HCT116 (cell line): Measurements from ENCODE around the gene ATP2C1. TPM values are rescaled to one million over a fixed set of nuclear protein-coding genes. Genes with fewer than 3 reads are reported as not detected.

Experiments used
- ATAC-seq: fragments of 200-7000 bp; cut with Tn5 transposase; 2 replicates; pipeline ENCODE4 v1.9.1; 2020; ENCODE audit warnings: mild to moderate bottlenecking, moderate library complexity
- BruUV-seq: library from RNA; stranded (reverse); fragments of 400-500 nt; replicated peaks from 2 replicates; lab custom pipeline; 2021; lab: Mats Ljungman, UMichigan
- CTCF ChIA-PET: fragments of 300-600 bp; sonication (Branson Sonifier 250); formaldehyde crosslinking; loops from one replicate; lab custom pipeline; 2021; ENCODE audit warnings: antibody characterized with exemption; lab: Charles Lee
- POLR2A ChIA-PET: fragments of 300-600, 350-600 bp; sonication (Branson Sonifier 250); formaldehyde crosslinking; loops from one replicate; lab custom pipeline; 2021; ENCODE audit warnings: antibody characterized with exemption; lab: Charles Lee
- RAD21 ChIA-PET, 2 experiments: fragments of 300-600 bp; sonication (Branson Sonifier 250); formaldehyde crosslinking; loops; one replicate each; lab custom pipeline; 2023; ENCODE audit warnings: low total read pairs in 2 of 2; ENCODE audit not compliant: uncharacterized antibody in 2 of 2, unreplicated experiment in 2 of 2, low non-redundant PET in 1 of 2; lab: Charles Lee
- DNase-seq: peaks from one replicate; pipeline ENCODE4 v3.0.0-alpha.2; 2010; ENCODE audit warnings: low read depth, low spot score
- H2AFZ ChIP-seq: fragments of 200-600 bp; shearing (Covaris generic), sonication (generic); 2 replicates; pipeline ENCODE4 v1.6.1; 2017; ENCODE audit warnings: low read depth, mixed run types, mixed read lengths, antibody characterized with exemption, low read length; ENCODE audit not compliant: poor library complexity, severe bottlenecking
- H3K27ac ChIP-seq: 2 replicates; pipeline ENCODE4 v1.5.1; 2012; ENCODE audit warnings: low read depth, low read length
- H3K27me3 ChIP-seq: fragments of 200-600 bp; sonication (generic); 2 replicates; pipeline ENCODE4 v1.6.1; 2016; ENCODE audit warnings: mixed run types, low read length, mixed read lengths; ENCODE audit not compliant: insufficient read depth
- H3K36me3 ChIP-seq, 2 experiments: fragments of 200-500 bp in 1 of 2; fragments of 200-600 bp in 1 of 2; sonication (Bioruptor generic) in 1 of 2; sonication (generic) in 1 of 2; 2 replicates each; pipeline versions ENCODE4 v1.5.1 to v1.6.1; 2014 to 2016; ENCODE audit warnings: low read length in 2 of 2, inconsistent platforms in 1 of 2, mixed read lengths in 1 of 2, mixed run types in 1 of 2; ENCODE audit not compliant: insufficient read depth in 2 of 2, control insufficient read depth in 1 of 2
- H3K4me1 ChIP-seq, 2 experiments: fragments of 200-600 bp in 1 of 2; sonication (generic) in 1 of 2; 2 replicates each; pipeline versions ENCODE4 v1.5.1 to v1.6.1; 2012 to 2017; ENCODE audit warnings: low read length in 2 of 2, inconsistent platforms in 1 of 2, mild to moderate bottlenecking in 1 of 2, mixed read lengths in 1 of 2, mixed run types in 1 of 2, moderate library complexity in 1 of 2; ENCODE audit not compliant: insufficient read depth in 2 of 2, control insufficient read depth in 1 of 2
- H3K4me2 ChIP-seq: fragments of 200-600 bp; sonication (generic); 2 replicates; pipeline ENCODE4 v1.6.1; 2017; ENCODE audit warnings: mixed run types, low read length, mixed read lengths
- H3K4me3 ChIP-seq, 2 experiments: fragments of 200-600 bp in 1 of 2; sonication (generic) in 1 of 2; replicated peaks in 1 of 2; 2 replicates each; pipeline ENCODE4 v1.5.1; 2011 to 2016; ENCODE audit warnings: low read length in 2 of 2, control low read depth in 1 of 2, low read depth in 1 of 2, mild to moderate bottlenecking in 1 of 2, mixed read lengths in 1 of 2, mixed run types in 1 of 2
- H3K79me2 ChIP-seq: fragments of 200-600 bp; sonication (generic); 2 replicates; pipeline ENCODE4 v1.6.1; 2017; ENCODE audit warnings: mild to moderate bottlenecking, mixed run types, low read length, moderate library complexity, mixed read lengths; ENCODE audit not compliant: insufficient read depth
- H3K9ac ChIP-seq: fragments of 200-600 bp; sonication (generic); 2 replicates; pipeline ENCODE4 v1.6.1; 2016; ENCODE audit warnings: low read length, mixed read lengths
- H3K9me2 ChIP-seq: fragments of 200-600 bp; sonication (generic), shearing (Covaris generic); 2 replicates; pipeline ENCODE4 v1.6.1; 2017; ENCODE audit warnings: mixed run types, mild to moderate bottlenecking, moderate library complexity; ENCODE audit not compliant: insufficient read depth
- H3K9me3 ChIP-seq, 2 experiments: fragments of 200-500 bp in 1 of 2; fragments of 200-600 bp in 1 of 2; sonication (Bioruptor generic) in 1 of 2; sonication (generic) in 1 of 2; 2 replicates each; pipeline ENCODE4 v1.6.1; 2014 to 2017; ENCODE audit warnings: low read length in 2 of 2, mixed read lengths in 2 of 2, inconsistent platforms in 1 of 2, low read depth in 1 of 2, mild to moderate bottlenecking in 1 of 2, mixed run types in 1 of 2, moderate library complexity in 1 of 2; ENCODE audit not compliant: control insufficient read depth in 1 of 2, insufficient read depth in 1 of 2
- H4K20me1 ChIP-seq: fragments of 200-600 bp; sonication (generic), shearing (Covaris generic); 2 replicates; pipeline ENCODE4 v1.6.1; 2017; ENCODE audit warnings: mixed run types, mild to moderate bottlenecking, moderate library complexity; ENCODE audit not compliant: insufficient read depth
- CBX3 ChIP-seq: IDR thresholded peaks from 2 replicates; pipeline ENCODE4 v1.6.1; 2012; ENCODE audit warnings: low read depth
- CEBPB ChIP-seq: IDR thresholded peaks from 2 replicates; pipeline ENCODE4 v1.6.1; 2012; ENCODE audit warnings: low read depth
- ELF1 ChIP-seq: IDR thresholded peaks from 2 replicates; pipeline ENCODE4 v1.6.1; 2012; ENCODE audit warnings: low read depth, borderline replicate concordance
- EZH2 ChIP-seq: fragments of 200-600 bp; sonication (generic); IDR thresholded peaks from 2 replicates; pipeline ENCODE4 v1.6.1; 2017; ENCODE audit warnings: antibody characterized with exemption, mixed run types
- FOSL1 ChIP-seq: IDR thresholded peaks from 2 replicates; pipeline ENCODE4 v1.6.1; 2012; ENCODE audit warnings: low read depth
- POLR2AphosphoS5 ChIP-seq: IDR thresholded peaks from 2 replicates; pipeline ENCODE4 v1.6.1; 2011; ENCODE audit warnings: mild to moderate bottlenecking, low read depth, low read length, moderate library complexity
- RAD21 ChIP-seq: IDR thresholded peaks from 2 replicates; pipeline ENCODE4 v1.6.1; 2012; ENCODE audit warnings: low read depth, mild to moderate bottlenecking
- SIN3A ChIP-seq: IDR thresholded peaks from 2 replicates; pipeline ENCODE4 v1.6.1; 2012; ENCODE audit warnings: low read depth
- SP1 ChIP-seq: IDR thresholded peaks from 2 replicates; pipeline ENCODE4 v1.6.1; 2012; ENCODE audit warnings: low read depth
- SRF ChIP-seq: IDR thresholded peaks from 2 replicates; pipeline ENCODE4 v1.6.1; 2012; ENCODE audit warnings: low read depth
- TCF7L2 ChIP-seq: IDR thresholded peaks from 2 replicates; pipeline ENCODE4 v1.7.0; 2011; ENCODE audit warnings: borderline replicate concordance, inconsistent platforms; ENCODE audit not compliant: insufficient read depth, insufficient read length; ENCODE audit errors: extremely low read depth
- YY1 ChIP-seq: IDR thresholded peaks from 2 replicates; pipeline ENCODE4 v1.6.1; 2011; ENCODE audit warnings: low read length, low read depth, moderate library complexity, mild to moderate bottlenecking; ENCODE audit not compliant: insufficient replicate concordance; ENCODE audit errors: extremely low read depth
- ZFX ChIP-seq: fragments of 450-650 bp; IDR thresholded peaks from 2 replicates; pipeline ENCODE4 v1.6.1; 2017
- intact Hi-C: fragments of 100-400 bp; cut with micrococcal nuclease; formaldehyde crosslinking; loops from 2 replicates; pipeline ENCODE4 v1.10.0; 2022
- total RNA-seq: library from RNA; stranded (reverse); gene quantifications from one replicate; pipeline ENCODE4 v1.2.1, GENCODE V29; 2021; ENCODE audit not compliant: unreplicated experiment
- TF ChIP-seq, protein P1 (sequence below): IDR thresholded peaks from 2 replicates; pipeline ENCODE4 v1.6.1; 2011; ENCODE audit warnings: mild to moderate bottlenecking, low read length, moderate library complexity; ENCODE audit not compliant: insufficient replicate concordance; ENCODE audit errors: extremely low read depth
- TF ChIP-seq, protein P2 (sequence below): IDR thresholded peaks from 2 replicates; pipeline ENCODE4 v1.6.1; 2012; ENCODE audit warnings: low read depth
- TF ChIP-seq, protein P3 (sequence below): IDR thresholded peaks from 2 replicates; pipeline ENCODE4 v1.6.1; 2012

Gene ATP2C1
- total RNA-seq, 1 experiment from 2014 or later, result 69.1 TPM

DNA sequence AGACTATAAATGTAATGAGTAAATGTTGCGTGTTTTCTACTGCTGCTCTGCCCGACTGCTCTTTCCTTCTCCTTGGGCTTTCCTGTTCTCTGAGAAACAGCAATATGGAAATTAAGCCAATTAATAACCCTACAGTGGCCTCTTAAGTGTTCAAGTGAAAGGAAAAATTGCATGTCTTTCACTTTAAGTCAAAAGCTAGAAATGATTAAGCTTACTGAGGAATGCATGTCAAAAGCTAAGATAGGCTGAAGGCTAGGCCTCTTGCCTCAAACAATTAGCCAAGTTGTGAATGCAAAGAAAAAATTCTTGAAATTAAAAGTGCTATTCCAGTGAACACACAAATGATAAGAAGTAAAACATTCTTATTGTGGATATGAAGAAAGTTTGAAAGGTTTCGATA is 55.0 kb downstream of the ATP2C1 start:
- RAD21 ChIA-PET, result no interaction called here
- no peak for ATAC-seq
- no peak overlapping the region for H3K9ac ChIP-seq
- H3K9me3 ChIP-seq, result no peaks in the 10 kb centered on the region
- no peaks in the 10 kb centered on the region for H3K27me3 ChIP-seq
- H3K4me1 ChIP-seq, result no peaks in the 10 kb centered on the region
- H3K9me2 ChIP-seq, result no peaks in the 10 kb centered on the region
- 0 out of 4 replicates have a peak, but pooled peaks cover 5 to 6% of the 10 kb centered on the region in 2 experiments for H3K36me3 ChIP-seq
- no peak overlapping the region for H3K4me2 ChIP-seq
- H4K20me1 ChIP-seq, result no peaks in the 10 kb centered on the region
- intact Hi-C loops, result no loop called here
- POLR2A ChIA-PET, result no interaction called here
- DNase-seq, result no peak
- no TSS peak for BruUV-seq
- H3K79me2 ChIP-seq, result no peaks in the 10 kb centered on the region
- CTCF ChIA-PET, result interaction anchor here (1.1 kb wide), 1 partner anchor 15 kb away, joined by 3 read pairs; no protein-coding TSS in a partner anchor
- H3K4me3 ChIP-seq, result no peak overlapping the region
- no peak overlapping the region for H2AFZ ChIP-seq
- H3K27ac ChIP-seq, result no peak overlapping the region
- no peak for TF ChIP-seq SP1
- TF ChIP-seq TCF7L2, result no peak
- TF ChIP-seq RAD21, result no peak
- TF ChIP-seq, protein P1, sequence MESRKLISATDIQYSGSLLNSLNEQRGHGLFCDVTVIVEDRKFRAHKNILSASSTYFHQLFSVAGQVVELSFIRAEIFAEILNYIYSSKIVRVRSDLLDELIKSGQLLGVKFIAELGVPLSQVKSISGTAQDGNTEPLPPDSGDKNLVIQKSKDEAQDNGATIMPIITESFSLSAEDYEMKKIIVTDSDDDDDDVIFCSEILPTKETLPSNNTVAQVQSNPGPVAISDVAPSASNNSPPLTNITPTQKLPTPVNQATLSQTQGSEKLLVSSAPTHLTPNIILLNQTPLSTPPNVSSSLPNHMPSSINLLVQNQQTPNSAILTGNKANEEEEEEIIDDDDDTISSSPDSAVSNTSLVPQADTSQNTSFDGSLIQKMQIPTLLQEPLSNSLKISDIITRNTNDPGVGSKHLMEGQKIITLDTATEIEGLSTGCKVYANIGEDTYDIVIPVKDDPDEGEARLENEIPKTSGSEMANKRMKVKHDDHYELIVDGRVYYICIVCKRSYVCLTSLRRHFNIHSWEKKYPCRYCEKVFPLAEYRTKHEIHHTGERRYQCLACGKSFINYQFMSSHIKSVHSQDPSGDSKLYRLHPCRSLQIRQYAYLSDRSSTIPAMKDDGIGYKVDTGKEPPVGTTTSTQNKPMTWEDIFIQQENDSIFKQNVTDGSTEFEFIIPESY, result no peak
- TF ChIP-seq EZH2, result no peak
- TF ChIP-seq ELF1, result no peak
- TF ChIP-seq CBX3, result no peak
- TF ChIP-seq SRF, result no peak
- no peak for TF ChIP-seq YY1
- TF ChIP-seq ZFX, result no peak
- no peak for TF ChIP-seq POLR2AphosphoS5
- TF ChIP-seq CEBPB, result no peak
- no peak for TF ChIP-seq SIN3A
- TF ChIP-seq, protein P2, sequence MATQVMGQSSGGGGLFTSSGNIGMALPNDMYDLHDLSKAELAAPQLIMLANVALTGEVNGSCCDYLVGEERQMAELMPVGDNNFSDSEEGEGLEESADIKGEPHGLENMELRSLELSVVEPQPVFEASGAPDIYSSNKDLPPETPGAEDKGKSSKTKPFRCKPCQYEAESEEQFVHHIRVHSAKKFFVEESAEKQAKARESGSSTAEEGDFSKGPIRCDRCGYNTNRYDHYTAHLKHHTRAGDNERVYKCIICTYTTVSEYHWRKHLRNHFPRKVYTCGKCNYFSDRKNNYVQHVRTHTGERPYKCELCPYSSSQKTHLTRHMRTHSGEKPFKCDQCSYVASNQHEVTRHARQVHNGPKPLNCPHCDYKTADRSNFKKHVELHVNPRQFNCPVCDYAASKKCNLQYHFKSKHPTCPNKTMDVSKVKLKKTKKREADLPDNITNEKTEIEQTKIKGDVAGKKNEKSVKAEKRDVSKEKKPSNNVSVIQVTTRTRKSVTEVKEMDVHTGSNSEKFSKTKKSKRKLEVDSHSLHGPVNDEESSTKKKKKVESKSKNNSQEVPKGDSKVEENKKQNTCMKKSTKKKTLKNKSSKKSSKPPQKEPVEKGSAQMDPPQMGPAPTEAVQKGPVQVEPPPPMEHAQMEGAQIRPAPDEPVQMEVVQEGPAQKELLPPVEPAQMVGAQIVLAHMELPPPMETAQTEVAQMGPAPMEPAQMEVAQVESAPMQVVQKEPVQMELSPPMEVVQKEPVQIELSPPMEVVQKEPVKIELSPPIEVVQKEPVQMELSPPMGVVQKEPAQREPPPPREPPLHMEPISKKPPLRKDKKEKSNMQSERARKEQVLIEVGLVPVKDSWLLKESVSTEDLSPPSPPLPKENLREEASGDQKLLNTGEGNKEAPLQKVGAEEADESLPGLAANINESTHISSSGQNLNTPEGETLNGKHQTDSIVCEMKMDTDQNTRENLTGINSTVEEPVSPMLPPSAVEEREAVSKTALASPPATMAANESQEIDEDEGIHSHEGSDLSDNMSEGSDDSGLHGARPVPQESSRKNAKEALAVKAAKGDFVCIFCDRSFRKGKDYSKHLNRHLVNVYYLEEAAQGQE, result no peak
- no peak for TF ChIP-seq FOSL1
- TF ChIP-seq, protein P3, sequence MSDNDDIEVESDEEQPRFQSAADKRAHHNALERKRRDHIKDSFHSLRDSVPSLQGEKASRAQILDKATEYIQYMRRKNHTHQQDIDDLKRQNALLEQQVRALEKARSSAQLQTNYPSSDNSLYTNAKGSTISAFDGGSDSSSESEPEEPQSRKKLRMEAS, result no peak
